ENCODE measurements around the gene RGS19. TPM values are rescaled to one million over a fixed set of nuclear protein-coding genes. Genes with fewer than 3 reads are reported as not detected.

RGS19 gene
- total RNA-seq, 1 donor from 2014 or later, result 2.0 TPM

DNA sequence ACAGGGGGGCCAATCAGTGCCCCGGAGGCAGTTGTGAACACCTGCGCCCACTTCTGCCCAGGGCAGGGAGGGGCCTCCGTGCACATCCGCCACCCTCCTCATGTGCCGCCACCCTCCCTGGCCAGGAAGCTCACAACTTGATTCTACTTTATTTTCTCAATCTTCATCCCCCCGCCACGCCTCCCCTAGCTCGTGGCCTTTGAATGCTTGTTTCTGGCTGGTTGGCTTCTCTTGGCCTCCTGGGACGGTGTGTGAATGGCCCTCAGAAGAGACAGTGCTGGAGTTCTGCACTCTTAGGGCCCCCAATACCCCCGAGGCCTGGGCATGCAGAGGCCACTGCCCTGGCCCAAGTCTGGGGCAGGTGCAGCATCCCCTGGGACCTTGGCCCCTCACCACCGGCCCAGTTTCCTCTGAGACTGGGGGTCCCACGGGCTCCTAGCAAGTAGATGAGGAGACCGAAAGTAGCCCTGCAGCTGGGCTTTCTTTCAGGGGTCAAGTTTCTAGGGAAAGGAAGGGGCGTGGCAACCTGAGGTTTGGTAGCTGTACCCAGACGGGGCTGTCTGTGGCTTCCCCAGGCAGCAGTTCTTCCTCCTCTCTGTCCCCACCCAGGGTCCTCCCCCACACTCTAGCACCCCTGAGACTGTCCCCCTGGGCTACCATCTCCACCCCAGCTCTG is 1.3 kb downstream of the RGS19 start:
- Mint-ChIP-seq H3K27me3 (ENCODE audit: insufficient read depth, low read depth) (peaks cover 2% of the 10 kb centered on the region), H3K36me3 (no peaks in the 10 kb centered on the region), H3K4me1 (peaks cover 30% of the 10 kb centered on the region), H3K27ac (no peak overlapping the region), H3K4me3 (no peak overlapping the region), H3K9me3 (no peaks in the 10 kb centered on the region)
- Histone ChIP-seq H3F3A (ENCODE audit: low read depth) (peaks cover 43% of the 10 kb centered on the region), H3K4me1 (peaks cover 13% of the 10 kb centered on the region), H4K20me1 (ENCODE audit: low read depth) (peaks cover 17% of the 10 kb centered on the region), H3K4me2 (peak overlapping the region; percentile 99), H3K9me3 (ENCODE audit: low read depth) (no peaks in the 10 kb centered on the region), H3K27ac (no peak overlapping the region), H2AFZ (replicated peaks) (no peak overlapping the region), H3K36me3 (no peaks in the 10 kb centered on the region), H3K27me3 (peaks cover 39% of the 10 kb centered on the region), H3K9ac (no peak overlapping the region), H3K4me3 (no peak overlapping the region), H3K79me2 (ENCODE audit: low read depth) (no peaks in the 10 kb centered on the region)
- TF ChIP-seq EZH2 (IDR thresholded peaks at IDR 0.05), result no peak
- TF ChIP-seq, protein P1, sequence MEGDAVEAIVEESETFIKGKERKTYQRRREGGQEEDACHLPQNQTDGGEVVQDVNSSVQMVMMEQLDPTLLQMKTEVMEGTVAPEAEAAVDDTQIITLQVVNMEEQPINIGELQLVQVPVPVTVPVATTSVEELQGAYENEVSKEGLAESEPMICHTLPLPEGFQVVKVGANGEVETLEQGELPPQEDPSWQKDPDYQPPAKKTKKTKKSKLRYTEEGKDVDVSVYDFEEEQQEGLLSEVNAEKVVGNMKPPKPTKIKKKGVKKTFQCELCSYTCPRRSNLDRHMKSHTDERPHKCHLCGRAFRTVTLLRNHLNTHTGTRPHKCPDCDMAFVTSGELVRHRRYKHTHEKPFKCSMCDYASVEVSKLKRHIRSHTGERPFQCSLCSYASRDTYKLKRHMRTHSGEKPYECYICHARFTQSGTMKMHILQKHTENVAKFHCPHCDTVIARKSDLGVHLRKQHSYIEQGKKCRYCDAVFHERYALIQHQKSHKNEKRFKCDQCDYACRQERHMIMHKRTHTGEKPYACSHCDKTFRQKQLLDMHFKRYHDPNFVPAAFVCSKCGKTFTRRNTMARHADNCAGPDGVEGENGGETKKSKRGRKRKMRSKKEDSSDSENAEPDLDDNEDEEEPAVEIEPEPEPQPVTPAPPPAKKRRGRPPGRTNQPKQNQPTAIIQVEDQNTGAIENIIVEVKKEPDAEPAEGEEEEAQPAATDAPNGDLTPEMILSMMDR (IDR thresholded peaks at IDR 0.05), result no peak
- TF ChIP-seq EZH2phosphoT487 (IDR thresholded peaks at IDR 0.05), result no peak
- DNase-seq (ENCODE audit: low spot score), result no peak

DNA sequence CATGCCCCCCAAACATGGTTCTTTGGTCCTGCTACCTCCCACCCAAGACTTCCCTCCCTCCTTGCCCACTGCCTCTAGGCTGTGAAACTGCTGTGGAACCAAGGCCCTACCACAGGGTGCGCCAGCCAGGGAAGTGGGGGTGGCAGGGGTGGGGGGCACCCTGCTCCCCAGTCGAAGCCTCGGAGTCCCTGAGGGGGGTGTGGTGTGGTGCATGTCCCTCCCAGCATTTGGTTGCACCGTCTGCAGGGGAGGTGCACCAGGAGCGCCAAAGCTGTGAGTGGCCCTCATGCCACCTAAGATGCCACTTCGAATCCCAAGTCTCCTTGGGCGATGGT is 1.8 kb downstream of the RGS19 start:
- Mint-ChIP-seq H3K4me3 (no peak overlapping the region), H3K9me3 (no peaks in the 10 kb centered on the region), H3K27me3 (ENCODE audit: insufficient read depth, low read depth) (peaks cover 2% of the 10 kb centered on the region), H3K36me3 (no peaks in the 10 kb centered on the region), H3K27ac (no peak overlapping the region), H3K4me1 (peaks cover 25% of the 10 kb centered on the region)
- no peaks in the 10 kb centered on the region for H3K79me2 ChIP-seq (ENCODE audit: low read depth)
- H3K36me3 ChIP-seq, result no peaks in the 10 kb centered on the region
- H2AFZ ChIP-seq (replicated peaks), result no peak overlapping the region
- peaks cover 13% of the 10 kb centered on the region for H4K20me1 ChIP-seq (ENCODE audit: low read depth)
- DNase-seq (ENCODE audit: low spot score), result no peak
- H3K9me3 ChIP-seq (ENCODE audit: low read depth), result no peaks in the 10 kb centered on the region
- peaks cover 34% of the 10 kb centered on the region for H3K27me3 ChIP-seq
- no peak overlapping the region for H3K27ac ChIP-seq
- H3K4me2 ChIP-seq, result no peak overlapping the region
- no peak overlapping the region for H3K9ac ChIP-seq
- TF ChIP-seq EZH2phosphoT487 (IDR thresholded peaks at IDR 0.05), result no peak
- no peak for TF ChIP-seq EZH2 (IDR thresholded peaks at IDR 0.05)
- TF ChIP-seq, protein P1 (IDR thresholded peaks at IDR 0.05), result no peak
- H3K4me1 ChIP-seq, result peaks cover 10% of the 10 kb centered on the region
- H3K4me3 ChIP-seq, result no peak overlapping the region
- peaks cover 37% of the 10 kb centered on the region for H3F3A ChIP-seq (ENCODE audit: low read depth)

DNA sequence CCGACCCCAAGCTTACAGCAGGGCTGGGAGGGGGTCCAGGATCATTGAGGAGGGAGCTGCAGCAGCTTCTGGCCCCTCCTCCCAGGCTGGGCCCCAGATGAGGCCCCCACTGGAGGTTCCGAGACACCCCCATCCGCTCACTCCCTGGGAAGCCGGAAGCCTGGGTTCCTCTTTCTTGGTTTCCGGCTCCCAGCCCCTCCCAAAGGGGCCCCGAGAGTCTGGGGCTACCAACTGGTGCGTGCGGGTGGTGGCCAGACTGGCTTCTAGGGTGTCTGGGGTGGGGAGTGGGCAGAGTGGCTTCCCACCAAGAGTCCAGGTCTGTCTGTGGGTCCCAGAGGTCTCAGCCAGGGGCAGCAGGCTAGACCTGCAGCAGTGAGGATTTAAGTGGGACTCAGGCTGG is 2.2 kb downstream of the RGS19 start:
- no peaks in the 10 kb centered on the region for H3K36me3 Mint-ChIP-seq

More for the DNA sequence above, 2.2 kb downstream of the RGS19 start:
- H3K36me3 ChIP-seq, result no peaks in the 10 kb centered on the region
- H3K9ac ChIP-seq, result no peak overlapping the region
- H3K4me3 ChIP-seq, result no peak overlapping the region
- H3K9me3 ChIP-seq (ENCODE audit: low read depth), result no peaks in the 10 kb centered on the region
- no peak for TF ChIP-seq EZH2 (IDR thresholded peaks at IDR 0.05)
- TF ChIP-seq, protein P1 (IDR thresholded peaks at IDR 0.05), result no peak
- no peak for TF ChIP-seq EZH2phosphoT487 (IDR thresholded peaks at IDR 0.05)
- Mint-ChIP-seq H3K9me3 (no peaks in the 10 kb centered on the region), H3K27ac (no peak overlapping the region), H3K27me3 (ENCODE audit: insufficient read depth, low read depth) (peaks cover 2% of the 10 kb centered on the region), H3K4me1 (peaks cover 20% of the 10 kb centered on the region), H3K4me3 (no peak overlapping the region)
- peaks cover 30% of the 10 kb centered on the region for H3K27me3 ChIP-seq
- H2AFZ ChIP-seq (replicated peaks), result no peak overlapping the region
- H3K4me2 ChIP-seq, result no peak overlapping the region
- peaks cover 33% of the 10 kb centered on the region for H3F3A ChIP-seq (ENCODE audit: low read depth)
- no peaks in the 10 kb centered on the region for H3K79me2 ChIP-seq (ENCODE audit: low read depth)
- DNase-seq (ENCODE audit: low spot score), result no peak
- H4K20me1 ChIP-seq (ENCODE audit: low read depth), result peaks cover 9% of the 10 kb centered on the region
- H3K27ac ChIP-seq, result no peak overlapping the region
- peaks cover 10% of the 10 kb centered on the region for H3K4me1 ChIP-seq
